GM19467 (cell line): ENCODE measurements around the gene RNLS.
A peak's percentile ranks its signal among the peaks of the same experiment; 100 is the strongest.

Experiments
- ATAC-seq: cut with Tn5 transposase; IDR thresholded peaks from one replicate; pipeline ENCODE4 v1.9.1; 2021; ENCODE audit warnings: mild to moderate bottlenecking, moderate library complexity; ENCODE audit not compliant: unreplicated experiment

Gene RNLS

DNA sequence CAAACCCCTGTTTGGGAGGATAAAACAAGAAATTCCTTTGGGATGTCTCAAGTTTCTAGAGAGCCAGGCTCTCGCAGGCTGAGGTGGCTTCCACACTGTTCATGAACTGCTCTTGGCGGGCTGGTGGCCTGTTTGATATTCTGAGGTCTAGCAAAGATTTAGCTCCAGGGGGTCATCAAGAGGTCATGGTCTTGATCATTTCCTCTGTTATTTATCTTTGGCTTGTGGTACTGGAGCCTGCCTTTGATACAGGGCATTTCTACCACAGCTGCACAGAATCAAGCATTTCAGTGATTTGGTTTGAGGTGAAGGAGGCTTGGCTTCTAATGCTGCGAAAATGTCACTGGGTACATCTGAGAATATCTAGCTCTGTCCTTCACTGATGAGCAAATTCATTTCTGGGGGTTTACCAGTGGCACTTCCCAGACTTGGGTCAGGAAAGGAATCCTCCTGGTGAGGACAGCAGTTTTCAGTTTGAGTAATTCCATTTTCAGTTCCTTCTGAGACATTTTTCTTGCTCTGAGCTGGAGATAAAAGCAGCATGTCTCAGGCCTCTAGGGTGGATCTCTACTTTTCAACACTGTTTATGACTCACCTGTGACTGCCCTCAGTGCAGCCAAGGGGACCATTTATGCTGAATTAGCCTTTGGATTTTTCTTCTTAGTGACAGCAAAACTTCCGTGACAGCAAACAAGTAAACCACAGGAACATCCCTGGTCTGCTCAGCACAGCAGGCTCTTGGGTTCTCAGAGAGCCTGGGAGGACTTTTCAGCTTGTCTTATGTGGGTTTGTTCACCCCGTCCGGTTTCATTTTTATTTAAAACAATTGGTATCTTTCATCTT is 312.0 kb downstream of the RNLS start:
- peak; percentile 81 for ATAC-seq

- no peak for ATAC-seq
These were observed 312.9 kb downstream of the RNLS start for GRCh38 chr10:88270061-88270808.

GRCh38 chr10:88262591-88263234 is 320.4 kb downstream of the RNLS start:
- no peak for ATAC-seq

GRCh38 chr10:88261152-88261551 is 322.0 kb downstream of the RNLS start:
- no peak for ATAC-seq

DNA sequence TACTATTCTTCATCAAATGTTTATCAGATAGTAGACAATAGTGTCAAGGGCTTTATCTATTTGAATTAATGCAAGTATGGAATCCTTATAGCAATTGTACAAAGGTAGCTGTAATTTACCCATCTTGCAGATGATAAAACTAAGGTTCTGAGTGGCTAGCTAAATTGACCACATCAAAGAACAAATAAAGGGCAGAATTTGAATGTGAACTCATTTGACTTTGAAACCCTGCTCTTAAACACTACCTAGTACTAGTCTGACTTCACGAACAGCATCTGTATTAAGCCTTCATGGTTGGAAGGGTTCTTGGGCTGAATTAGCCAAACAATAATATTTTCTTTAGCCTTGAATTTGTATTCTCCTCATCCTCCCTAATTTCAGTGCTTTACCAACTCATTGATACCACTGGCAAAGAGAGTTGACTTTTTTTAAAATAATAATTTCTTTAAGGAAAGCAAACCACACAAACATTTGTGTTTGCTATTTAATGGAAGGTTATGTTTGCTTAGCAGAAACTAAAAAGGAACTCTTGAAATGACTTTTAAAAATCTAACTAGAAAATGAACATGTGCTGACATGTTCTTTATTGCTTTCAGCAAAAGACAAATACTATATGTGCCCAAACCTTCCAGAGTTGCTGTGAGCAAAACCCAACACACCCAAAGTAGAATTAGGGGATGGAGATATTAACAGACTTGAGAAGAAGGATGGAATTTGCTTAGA is 322.6 kb downstream of the RNLS start:
- ATAC-seq = no peak

DNA sequence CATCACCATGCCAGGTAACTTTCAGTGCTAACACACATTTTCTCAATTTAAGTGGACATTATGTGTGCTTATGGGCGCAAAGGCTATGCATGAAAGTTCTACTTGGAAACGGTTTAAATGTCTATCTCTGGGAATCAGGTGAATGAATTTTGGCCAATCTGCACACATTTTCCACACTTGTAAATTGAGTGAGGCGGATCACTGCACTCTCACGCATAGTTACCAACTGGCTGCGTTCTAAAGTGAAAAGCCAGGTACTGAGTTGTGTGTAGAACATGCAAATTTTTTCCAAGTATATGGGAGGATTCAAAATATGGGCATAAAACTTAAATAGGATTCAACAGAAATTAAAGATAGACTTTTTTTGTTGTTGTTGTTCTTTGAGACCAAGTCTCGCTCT is 323.7 kb downstream of the RNLS start:
- ATAC-seq = no peak

DNA sequence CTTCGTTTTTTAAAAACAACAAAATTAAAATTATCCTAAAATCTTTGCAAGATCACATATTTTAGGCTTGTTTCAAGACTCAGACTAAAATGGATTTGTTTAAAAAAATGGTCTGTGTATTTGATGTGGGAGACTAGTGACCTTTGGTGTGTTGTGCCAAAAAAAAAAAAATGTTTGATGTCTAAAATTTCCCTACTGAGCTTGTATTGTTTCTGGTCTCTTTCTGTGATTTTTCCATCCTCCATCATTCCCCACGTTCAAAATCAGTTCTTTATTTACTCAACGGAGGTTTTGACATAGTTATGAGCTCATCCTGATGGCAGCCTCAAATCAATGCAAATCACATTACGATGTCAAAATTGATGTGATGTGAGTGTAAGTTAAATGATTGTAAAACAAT is 326.2 kb downstream of the RNLS start:
- ATAC-seq = no peak

DNA sequence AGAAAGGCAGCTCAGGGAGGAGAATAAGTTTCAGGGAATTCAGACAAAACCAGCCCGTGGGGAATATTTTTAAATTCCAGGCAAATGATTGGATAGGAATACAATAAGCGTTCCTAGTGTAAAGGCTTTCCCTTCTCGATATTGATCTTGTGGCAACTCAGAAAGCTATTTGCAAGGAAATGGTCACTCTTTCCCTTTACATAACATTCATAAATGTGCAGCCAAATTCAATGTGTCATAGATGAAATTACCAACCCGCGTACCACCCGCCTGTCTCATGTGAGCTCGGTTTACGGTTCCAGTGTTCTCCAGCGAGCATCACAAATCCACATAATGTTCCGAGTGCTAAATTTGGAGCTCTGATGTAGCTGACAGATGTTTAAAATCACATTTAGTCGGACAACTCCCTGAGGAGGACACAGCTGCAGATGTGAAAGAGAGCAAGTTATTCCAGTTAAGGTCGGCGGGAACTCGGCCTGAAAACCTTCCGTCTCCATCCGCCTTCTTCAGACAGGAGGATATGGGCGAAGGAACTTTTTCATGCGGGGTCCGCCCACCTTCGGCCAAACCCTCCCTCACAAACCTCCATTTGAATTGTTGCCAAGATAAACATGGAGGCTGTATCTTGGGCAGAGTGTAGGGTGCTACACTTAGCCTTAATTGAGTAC is 327.0 kb downstream of the RNLS start:
- no peak for ATAC-seq

GRCh38 chr10:88254091-88254490 is 329.0 kb downstream of the RNLS start:
- ATAC-seq = no peak

- no peak for ATAC-seq
These were observed 329.5 kb downstream of the RNLS start for GRCh38 chr10:88253622-88254021.

GRCh38 chr10:88253128-88253527 is 330.0 kb downstream of the RNLS start:
- no peak for ATAC-seq

DNA sequence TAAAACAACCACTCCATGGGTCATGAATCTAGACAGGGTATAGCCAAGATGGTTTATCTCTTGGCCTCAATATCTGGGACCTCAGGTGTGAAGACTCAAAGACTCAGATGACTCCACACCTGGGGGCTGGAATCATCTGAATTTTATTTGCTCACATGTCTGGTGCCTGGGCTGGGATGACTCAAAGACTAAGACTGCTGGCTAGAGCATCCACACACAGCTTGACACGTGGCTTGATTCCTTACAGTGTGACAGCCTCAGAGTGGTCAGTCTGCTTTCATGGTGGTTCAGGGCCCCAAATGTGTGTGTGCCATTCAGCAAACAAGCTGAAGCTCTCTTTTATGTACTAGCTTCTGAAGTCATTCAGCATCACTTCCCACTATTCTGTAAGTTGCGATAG is 333.7 kb downstream of the RNLS start:
- no peak for ATAC-seq

DNA sequence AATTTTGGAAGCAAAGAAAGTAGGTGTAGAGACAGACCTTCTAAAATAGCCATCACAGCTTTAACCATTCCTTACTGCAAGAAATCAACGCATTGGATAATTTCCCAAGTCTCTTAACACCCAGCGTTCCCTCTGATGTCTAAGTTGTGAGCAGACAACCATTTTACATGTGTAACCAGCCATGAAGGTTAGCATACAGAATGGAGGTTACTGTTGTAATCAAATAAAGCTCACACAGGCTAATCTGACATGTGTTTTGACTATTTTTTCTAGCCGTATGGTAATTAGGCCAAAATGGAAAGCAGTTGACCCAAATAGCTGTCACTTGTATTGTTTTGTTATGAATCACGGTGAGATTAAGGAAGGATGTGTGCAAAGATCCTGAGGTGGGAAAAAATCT is 336.4 kb downstream of the RNLS start:
- ATAC-seq = no peak

DNA sequence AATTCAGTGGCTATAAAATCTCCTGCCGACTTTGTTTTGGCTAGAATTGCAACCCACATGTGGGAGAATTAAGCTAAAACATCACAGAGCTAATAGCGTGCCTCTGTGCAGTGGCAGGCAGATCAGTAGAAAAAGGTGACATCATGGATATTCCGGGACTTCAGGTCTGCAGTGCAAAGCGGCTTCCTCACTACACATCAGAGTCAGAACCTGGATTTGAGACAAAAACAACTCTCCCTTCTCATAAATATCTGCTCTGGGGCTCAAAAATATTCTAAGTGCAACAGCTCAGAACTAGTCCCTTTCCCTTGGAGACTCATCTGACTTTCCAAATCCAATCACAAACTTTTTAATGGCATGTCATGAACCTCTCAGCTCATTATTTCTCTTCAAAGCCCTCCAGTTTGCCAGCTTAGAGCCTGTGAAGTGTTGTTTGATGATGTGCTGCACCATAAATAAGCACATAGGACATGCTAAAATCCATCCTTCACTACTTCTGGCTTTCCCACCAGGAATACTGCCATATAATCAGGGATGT is 337.1 kb downstream of the RNLS start:
- ATAC-seq = no peak

DNA sequence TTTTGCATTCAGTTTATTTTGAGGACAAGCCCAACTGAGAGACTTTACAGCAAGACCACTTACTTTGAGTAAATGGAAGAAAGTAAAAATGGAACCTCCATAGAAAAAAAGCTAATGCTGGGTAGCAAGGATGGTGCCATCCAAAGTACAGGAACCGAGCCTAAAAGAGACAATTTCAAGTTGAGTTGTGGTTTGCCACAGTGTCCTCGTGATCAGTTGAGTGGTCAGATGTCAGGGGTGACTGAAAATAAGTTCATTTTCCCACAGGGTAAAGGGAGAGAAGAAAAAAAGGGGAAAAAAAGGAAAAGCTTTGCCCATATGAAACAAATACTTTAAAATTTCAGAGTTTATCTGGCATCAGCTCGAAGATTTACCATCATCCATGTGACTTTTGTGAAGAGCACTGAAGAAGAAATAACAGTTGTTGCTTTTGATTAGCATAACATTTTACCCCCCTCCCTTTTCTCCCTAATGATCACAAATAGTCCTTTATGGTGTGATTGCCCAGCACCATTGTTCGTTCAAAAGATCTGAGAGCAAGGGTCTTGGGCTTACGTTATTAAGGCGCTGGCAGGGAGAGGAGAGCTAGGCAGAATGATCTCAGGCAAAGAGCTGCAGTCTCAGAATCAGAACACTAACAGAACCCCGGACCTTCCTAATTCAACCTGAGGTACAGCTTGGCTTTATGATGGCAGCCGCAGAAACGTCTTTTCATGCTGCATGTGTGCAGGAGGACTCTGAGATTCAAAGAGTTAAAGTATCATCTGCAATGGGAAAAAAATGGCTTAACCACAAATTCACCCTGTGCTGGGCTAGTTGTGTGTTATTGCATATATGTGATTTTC is 338.1 kb downstream of the RNLS start:
- ATAC-seq = no peak

DNA sequence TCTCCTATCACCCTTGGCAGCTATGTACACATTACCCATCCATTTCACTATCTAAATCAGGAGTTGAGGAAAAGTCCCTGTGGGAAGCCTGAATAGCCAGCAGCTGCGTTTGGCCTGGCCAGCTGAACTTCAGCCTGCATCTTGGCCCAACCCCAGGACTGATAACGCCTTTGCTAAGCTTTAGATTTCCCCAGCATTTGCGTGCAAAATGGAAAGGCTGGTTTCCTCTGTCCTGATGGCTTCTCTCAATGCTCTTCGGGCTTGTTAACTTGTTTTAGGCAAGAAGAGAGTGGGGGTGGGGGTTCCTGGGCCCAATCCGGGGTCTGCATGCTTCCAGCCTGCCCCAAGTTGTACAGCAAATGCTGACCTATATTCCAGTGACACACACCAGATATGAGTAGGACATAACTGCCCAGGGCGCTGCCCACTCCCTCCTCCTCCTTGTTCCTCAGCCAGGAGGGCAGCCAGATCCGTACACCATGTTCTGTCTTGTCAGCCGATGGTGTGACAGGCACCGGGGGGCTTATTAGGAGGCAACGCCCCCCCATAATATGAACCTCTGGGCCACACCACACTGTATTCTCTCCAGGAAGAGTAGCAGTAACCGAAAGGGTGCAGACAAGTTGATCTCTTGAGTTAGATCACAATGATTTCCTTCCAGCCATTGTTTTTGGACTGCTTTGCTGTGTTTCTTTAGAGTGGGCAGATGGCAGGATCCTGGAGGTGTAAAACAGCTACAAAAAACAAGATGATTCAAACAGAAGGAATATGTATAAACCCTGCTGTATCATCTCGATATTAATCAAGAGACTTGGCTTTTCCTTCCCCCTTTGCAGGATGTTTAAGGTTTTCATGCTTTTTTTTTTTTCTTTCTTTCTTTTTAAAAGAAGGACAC is 339.0 kb downstream of the RNLS start:
- ATAC-seq = no peak

DNA sequence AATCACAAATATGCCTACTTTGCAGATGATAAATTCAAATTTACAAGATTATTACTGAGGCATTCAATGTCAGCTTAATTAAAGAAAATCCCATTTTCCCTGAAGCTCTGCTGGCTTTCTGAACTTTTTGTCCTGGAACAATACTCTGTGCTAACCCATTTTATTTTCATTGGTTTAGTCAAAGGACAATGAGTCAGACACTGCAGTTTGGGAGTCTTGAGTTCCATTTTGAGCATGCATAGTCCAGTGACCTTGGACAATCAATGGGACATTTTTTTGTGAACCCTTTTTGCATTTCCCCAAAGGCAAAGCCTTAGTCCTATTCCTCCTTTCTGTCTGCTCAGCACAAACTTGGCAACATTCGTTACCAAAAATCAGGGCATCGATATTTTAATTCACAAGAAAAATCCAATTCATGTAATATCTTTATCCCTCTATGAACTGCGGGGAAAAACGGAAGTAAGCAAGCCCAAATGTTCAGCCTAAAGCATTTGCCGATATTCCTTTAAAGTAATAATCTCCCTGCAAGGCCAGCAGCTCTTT is 339.8 kb downstream of the RNLS start:
- no peak for ATAC-seq

- no peak for ATAC-seq
These were observed 341.6 kb downstream of the RNLS start for GRCh38 chr10:88241501-88241900.
